K562 (cell line): ENCODE results near the gene PLSCR3. TPM values are rescaled to one million over a fixed set of nuclear protein-coding genes. Genes with fewer than 3 reads are reported as not detected.

Experiments used
- BRF1 ChIP-seq: IDR thresholded peaks from 3 replicates; pipeline ENCODE4 v1.6.1; 2011; ENCODE audit warnings: borderline replicate concordance, mild to moderate bottlenecking; ENCODE audit not compliant: insufficient read length; ENCODE audit errors: extremely low read depth
- CHD4 ChIP-seq: fragments of 200-600 bp; sonication (generic); IDR thresholded peaks from 3 replicates; pipeline ENCODE4 v1.6.1; 2012; ENCODE audit warnings: low read depth, mild to moderate bottlenecking, mixed read lengths, low read length, inconsistent platforms; ENCODE audit not compliant: insufficient read depth, insufficient replicate concordance, poor library complexity, severe bottlenecking
- DIDO1 ChIP-seq: fragments of 450-650 bp; IDR thresholded peaks from 2 replicates; pipeline ENCODE4 v1.6.1; 2016; ENCODE audit warnings: low read depth, missing biosample characterization, missing genetic modification characterization
- GATAD2B ChIP-seq: fragments of 450-650 bp; IDR thresholded peaks from 2 replicates; pipeline ENCODE4 v1.6.1; 2017; ENCODE audit warnings: mild to moderate bottlenecking, borderline replicate concordance
- POLR2A ChIP-seq: fragments of 450-650 bp; conservative IDR thresholded peaks from 2 replicates; pipeline ENCODE4 v1.6.1; 2016
- POLR2AphosphoS2 ChIP-seq: IDR thresholded peaks from 2 replicates; pipeline ENCODE4 v1.6.1; 2012; ENCODE audit warnings: low read length, improper control_type of control experiment
- SAFB ChIP-seq: fragments of 200-400 bp; formaldehyde crosslinking; IDR thresholded peaks from 2 replicates; pipeline ENCODE4 v1.6.1; 2017; ENCODE audit warnings: low read depth, low read length, borderline replicate concordance
- ZKSCAN3 ChIP-seq: fragments of 250-450 bp; sonication (Bioruptor Pico); IDR thresholded peaks from 2 replicates; pipeline ENCODE4 v1.4.0; 2020
- ZNF124 ChIP-seq: sonication (generic); formaldehyde crosslinking; IDR thresholded peaks from 2 replicates; pipeline ENCODE4 v1.8.1; 2022; ENCODE audit warnings: missing genetic modification reagents
- ZNF695 ChIP-seq: fragments of 450-650 bp; formaldehyde crosslinking; IDR thresholded peaks from 2 replicates; pipeline ENCODE4 v1.4.0; 2020; ENCODE audit warnings: mild to moderate bottlenecking, moderate library complexity
- polyA plus RNA-seq, 8 experiments: library from polyadenylated mRNA; depleted of rRNA in 4 of 8; stranded (reverse) in 5 of 8; unstranded in 3 of 8; fragments of >200 nt; fragmentation: Nextera tagmentation in 2 of 8; fragmentation: Illumina TruSeq in 1 of 8; extraction: Ambion mirVana in 2 of 8; extraction: Trizol in 1 of 8; gene quantifications; 2 replicates each; pipeline versions ENCODE4 v1.2.1 to v1.2.3, GENCODE V29; 2011 to 2014; ENCODE audit warnings: inconsistent platforms in 1 of 8, missing spikeins in 1 of 8
- total RNA-seq, 7 experiments: library from RNA; depleted of rRNA in 6 of 7; stranded (reverse); fragments of >200 nt in 6 of 7; fragmentation: Illumina TruSeq in 2 of 7; extraction: Trizol in 2 of 7; gene quantifications; 2 replicates each; pipeline versions ENCODE4 v1.2.1 to v1.2.3, GENCODE V29; 2011 to 2021; ENCODE audit warnings: low replicate concordance in 1 of 7
- TF ChIP-seq, protein P1 (sequence below), 2 experiments: fragments of 450-650 bp; conservative IDR thresholded peaks; 2 replicates each; pipeline ENCODE4 v1.6.1; 2017; ENCODE audit warnings: mild to moderate bottlenecking in 2 of 2, moderate library complexity in 2 of 2
- TF ChIP-seq, protein P2 (sequence below), 2 experiments: fragments of 450-650 bp in 1 of 2; sonication (generic) in 1 of 2; formaldehyde crosslinking in 1 of 2; IDR thresholded peaks in 1 of 2; conservative IDR thresholded peaks in 1 of 2; 2 replicates each; pipeline versions ENCODE4 v1.6.1 to v1.8.1; 2016 to 2023; ENCODE audit warnings: mild to moderate bottlenecking in 2 of 2, moderate library complexity in 2 of 2, inconsistent platforms in 1 of 2, missing genetic modification reagents in 1 of 2
- TF ChIP-seq, protein P3 (sequence below): fragments of 450-650 bp; IDR thresholded peaks from 2 replicates; pipeline ENCODE4 v1.6.1; 2016; ENCODE audit warnings: mild to moderate bottlenecking
- TF ChIP-seq, protein P4 (sequence below): sonication (generic); formaldehyde crosslinking; IDR thresholded peaks from 2 replicates; pipeline ENCODE4 v1.8.0; 2023; ENCODE audit warnings: mild to moderate bottlenecking, missing genetic modification reagents
- TF ChIP-seq, protein P5 (sequence below), 3 experiments: IDR thresholded peaks in 2 of 3; conservative IDR thresholded peaks in 1 of 3; 2 replicates each; pipeline ENCODE4 v1.5.1; 2011 to 2012; ENCODE audit warnings: low read length in 3 of 3, mild to moderate bottlenecking in 3 of 3, control low read depth in 2 of 3, improper control_type of control experiment in 1 of 3, inconsistent platforms in 1 of 3, low read depth in 1 of 3, mixed read lengths in 1 of 3, moderate library complexity in 1 of 3; ENCODE audit not compliant: insufficient read depth in 2 of 3

The PLSCR3 gene
- total and polyA plus RNA-seq, 9 of the 15 experiments (the other 6 are each of a cell fraction or from before 2014, with no cell fraction given) = 3.2 to 16.8 (median 4.5) TPM

DNA sequence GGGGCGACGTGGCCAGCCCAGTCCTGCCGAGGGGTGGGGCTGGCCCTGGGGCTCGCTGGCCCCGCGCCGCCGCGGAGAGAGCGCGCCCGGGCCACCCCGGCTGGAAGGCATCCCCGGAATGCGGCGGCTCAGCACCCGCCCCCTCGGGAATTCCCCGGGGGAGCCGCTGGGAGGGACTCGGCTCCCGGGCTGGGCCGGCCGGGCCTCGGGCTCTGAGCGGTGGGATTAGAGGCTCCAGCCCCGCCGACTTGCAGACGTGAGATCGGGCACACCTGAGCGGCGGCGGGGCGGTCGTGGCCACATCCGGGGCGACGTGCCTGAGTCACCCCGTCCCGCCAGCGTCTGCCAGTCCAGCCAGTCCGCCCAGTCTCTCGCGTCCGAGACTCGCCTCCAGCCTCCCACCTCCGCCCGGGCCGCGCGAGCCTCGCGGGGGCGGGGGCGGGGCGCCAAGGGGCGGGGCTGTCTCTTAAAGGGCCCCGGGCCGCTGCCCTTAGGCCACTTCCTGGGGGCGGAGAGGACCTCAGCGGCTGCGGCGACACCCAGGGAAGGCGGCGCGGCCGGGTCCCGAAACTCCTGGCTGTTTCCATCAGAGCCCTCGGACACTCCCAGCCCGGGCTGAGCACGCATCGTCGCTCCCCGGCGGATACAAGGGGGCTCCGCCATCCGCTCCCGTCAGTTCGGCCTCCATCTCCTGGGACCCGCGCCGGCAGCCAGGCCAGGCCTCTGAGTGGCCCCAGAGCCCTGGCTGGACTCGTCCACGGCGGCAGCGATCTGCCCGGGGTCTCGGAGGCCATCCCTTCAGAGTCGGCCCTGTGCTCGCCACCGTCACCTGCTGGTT is 42.4 kb downstream of the PLSCR3 start, which contains the start of gene KCTD11 (continued):
- TF ChIP-seq, protein P1, sequence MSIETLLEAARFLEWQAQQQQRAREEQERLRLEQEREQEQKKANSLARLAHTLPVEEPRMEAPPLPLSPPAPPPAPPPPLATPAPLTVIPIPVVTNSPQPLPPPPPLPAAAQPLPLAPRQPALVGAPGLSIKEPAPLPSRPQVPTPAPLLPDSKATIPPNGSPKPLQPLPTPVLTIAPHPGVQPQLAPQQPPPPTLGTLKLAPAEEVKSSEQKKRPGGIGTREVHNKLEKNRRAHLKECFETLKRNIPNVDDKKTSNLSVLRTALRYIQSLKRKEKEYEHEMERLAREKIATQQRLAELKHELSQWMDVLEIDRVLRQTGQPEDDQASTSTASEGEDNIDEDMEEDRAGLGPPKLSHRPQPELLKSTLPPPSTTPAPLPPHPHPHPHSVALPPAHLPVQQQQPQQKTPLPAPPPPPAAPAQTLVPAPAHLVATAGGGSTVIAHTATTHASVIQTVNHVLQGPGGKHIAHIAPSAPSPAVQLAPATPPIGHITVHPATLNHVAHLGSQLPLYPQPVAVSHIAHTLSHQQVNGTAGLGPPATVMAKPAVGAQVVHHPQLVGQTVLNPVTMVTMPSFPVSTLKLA (conservative IDR thresholded peaks at IDR 0.05) = peak in 1 of 2 experiments; percentile 65; a peak in 2 of 4 replicates
- TF ChIP-seq, protein P2, sequence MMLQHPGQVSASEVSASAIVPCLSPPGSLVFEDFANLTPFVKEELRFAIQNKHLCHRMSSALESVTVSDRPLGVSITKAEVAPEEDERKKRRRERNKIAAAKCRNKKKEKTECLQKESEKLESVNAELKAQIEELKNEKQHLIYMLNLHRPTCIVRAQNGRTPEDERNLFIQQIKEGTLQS (IDR thresholded peaks at IDR 0.05) = 0 out of 2 replicates have a peak, but pooled peaks have one; percentile 19
- TF ChIP-seq, protein P2 (CRISPR knock-in tag; conservative IDR thresholded peaks at IDR 0.05) = no peak
- TF ChIP-seq ZKSCAN3 (CRISPR knock-in tag) = no peak
- TF ChIP-seq ZNF124 (CRISPR knock-in tag) = no peak
- no peak for TF ChIP-seq GATAD2B
- TF ChIP-seq BRF1 = no peak
- no peak for TF ChIP-seq POLR2AphosphoS2
- TF ChIP-seq CHD4 = no peak
- no peak for TF ChIP-seq ZNF695 (CRISPR knock-in tag)
- TF ChIP-seq, protein P3, sequence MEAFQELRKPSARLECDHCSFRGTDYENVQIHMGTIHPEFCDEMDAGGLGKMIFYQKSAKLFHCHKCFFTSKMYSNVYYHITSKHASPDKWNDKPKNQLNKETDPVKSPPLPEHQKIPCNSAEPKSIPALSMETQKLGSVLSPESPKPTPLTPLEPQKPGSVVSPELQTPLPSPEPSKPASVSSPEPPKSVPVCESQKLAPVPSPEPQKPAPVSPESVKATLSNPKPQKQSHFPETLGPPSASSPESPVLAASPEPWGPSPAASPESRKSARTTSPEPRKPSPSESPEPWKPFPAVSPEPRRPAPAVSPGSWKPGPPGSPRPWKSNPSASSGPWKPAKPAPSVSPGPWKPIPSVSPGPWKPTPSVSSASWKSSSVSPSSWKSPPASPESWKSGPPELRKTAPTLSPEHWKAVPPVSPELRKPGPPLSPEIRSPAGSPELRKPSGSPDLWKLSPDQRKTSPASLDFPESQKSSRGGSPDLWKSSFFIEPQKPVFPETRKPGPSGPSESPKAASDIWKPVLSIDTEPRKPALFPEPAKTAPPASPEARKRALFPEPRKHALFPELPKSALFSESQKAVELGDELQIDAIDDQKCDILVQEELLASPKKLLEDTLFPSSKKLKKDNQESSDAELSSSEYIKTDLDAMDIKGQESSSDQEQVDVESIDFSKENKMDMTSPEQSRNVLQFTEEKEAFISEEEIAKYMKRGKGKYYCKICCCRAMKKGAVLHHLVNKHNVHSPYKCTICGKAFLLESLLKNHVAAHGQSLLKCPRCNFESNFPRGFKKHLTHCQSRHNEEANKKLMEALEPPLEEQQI = no peak
- TF ChIP-seq DIDO1 (tag) = no peak
- TF ChIP-seq SAFB = peak; percentile 87
- TF ChIP-seq, protein P4, sequence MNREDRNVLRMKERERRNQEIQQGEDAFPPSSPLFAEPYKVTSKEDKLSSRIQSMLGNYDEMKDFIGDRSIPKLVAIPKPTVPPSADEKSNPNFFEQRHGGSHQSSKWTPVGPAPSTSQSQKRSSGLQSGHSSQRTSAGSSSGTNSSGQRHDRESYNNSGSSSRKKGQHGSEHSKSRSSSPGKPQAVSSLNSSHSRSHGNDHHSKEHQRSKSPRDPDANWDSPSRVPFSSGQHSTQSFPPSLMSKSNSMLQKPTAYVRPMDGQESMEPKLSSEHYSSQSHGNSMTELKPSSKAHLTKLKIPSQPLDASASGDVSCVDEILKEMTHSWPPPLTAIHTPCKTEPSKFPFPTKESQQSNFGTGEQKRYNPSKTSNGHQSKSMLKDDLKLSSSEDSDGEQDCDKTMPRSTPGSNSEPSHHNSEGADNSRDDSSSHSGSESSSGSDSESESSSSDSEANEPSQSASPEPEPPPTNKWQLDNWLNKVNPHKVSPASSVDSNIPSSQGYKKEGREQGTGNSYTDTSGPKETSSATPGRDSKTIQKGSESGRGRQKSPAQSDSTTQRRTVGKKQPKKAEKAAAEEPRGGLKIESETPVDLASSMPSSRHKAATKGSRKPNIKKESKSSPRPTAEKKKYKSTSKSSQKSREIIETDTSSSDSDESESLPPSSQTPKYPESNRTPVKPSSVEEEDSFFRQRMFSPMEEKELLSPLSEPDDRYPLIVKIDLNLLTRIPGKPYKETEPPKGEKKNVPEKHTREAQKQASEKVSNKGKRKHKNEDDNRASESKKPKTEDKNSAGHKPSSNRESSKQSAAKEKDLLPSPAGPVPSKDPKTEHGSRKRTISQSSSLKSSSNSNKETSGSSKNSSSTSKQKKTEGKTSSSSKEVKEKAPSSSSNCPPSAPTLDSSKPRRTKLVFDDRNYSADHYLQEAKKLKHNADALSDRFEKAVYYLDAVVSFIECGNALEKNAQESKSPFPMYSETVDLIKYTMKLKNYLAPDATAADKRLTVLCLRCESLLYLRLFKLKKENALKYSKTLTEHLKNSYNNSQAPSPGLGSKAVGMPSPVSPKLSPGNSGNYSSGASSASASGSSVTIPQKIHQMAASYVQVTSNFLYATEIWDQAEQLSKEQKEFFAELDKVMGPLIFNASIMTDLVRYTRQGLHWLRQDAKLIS (CRISPR knock-in tag) = 0 out of 2 replicates have a peak, but pooled peaks have one; percentile 44
- TF ChIP-seq, protein P5, sequence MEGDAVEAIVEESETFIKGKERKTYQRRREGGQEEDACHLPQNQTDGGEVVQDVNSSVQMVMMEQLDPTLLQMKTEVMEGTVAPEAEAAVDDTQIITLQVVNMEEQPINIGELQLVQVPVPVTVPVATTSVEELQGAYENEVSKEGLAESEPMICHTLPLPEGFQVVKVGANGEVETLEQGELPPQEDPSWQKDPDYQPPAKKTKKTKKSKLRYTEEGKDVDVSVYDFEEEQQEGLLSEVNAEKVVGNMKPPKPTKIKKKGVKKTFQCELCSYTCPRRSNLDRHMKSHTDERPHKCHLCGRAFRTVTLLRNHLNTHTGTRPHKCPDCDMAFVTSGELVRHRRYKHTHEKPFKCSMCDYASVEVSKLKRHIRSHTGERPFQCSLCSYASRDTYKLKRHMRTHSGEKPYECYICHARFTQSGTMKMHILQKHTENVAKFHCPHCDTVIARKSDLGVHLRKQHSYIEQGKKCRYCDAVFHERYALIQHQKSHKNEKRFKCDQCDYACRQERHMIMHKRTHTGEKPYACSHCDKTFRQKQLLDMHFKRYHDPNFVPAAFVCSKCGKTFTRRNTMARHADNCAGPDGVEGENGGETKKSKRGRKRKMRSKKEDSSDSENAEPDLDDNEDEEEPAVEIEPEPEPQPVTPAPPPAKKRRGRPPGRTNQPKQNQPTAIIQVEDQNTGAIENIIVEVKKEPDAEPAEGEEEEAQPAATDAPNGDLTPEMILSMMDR (IDR thresholded peaks at IDR 0.05 in 2 of 3, conservative IDR thresholded peaks at IDR 0.05 in 1 of 3; ENCODE audit: insufficient read depth in 2 of 3, low read depth in 1 of 3, low read length in 3 of 3) = peak in 2 of 3 experiments; percentile 52 to 54; a peak in 4 of 6 replicates
- TF ChIP-seq POLR2A = peak; percentile 66
